Left hindlimb (tissue), 1 donor: Measurements from ENCODE around the gene MBD5.

Source experiments
- DNase-seq: peaks from one replicate; pipeline ENCODE4 v3.0.0-alpha.2; 2018

The MBD5 gene

DNA sequence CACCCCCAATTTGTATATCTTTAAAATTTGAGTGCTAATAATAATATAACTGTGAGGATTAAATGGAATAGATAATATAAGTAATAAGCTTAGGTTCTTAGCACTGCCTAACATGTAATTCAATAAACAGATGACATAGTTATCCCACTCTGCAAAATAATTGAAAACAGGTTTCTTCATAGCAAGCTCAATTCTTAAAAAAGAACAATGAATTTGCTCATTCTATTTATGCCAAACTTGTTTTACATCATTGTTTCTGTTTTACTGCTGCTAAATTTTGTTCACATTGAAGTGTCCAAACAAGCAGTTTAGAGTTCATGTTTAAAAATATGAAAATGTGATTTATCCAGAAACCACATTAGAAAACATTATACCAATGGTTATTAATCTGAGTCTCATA, 217.0 kb downstream of the MBD5 start:
- DNase-seq, result no peak

DNA sequence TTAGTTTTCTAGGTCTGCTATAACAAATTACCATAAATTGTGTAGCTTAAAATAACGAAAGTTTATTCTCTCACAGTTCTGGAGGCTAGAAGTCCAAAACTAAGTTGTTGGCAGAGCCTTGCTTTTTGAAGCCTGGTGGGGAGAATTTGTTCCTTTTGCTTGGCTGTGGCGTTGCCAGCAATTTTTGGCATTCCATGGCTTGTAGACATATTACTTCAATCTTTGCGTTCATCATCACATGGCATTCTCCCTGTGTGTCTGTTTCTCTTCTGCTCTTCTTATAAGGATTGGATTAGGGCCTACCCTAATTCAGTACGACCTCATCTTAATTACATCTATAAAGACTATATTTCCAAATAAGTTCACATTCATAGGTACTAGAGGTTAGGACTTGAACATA, 217.7 kb downstream of the MBD5 start:
- DNase-seq, result no peak

DNA sequence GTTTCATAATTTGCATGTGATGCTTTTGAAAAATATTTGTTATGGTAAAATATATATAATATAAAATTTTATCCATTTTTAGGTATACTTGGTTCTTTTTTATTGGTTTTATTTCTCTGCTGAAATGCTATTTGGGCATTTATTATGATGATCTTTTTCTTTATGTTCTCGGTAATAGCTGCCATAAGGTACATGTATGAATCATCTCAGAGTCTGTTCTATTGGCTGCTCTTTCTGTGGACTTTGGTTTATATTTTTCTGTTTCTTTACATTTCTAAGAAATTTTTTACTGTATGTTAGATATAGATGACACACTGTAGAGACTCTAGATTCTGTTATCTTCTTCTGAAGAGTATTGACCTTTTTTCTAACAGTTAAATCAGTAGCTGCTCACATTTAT, 219.9 kb downstream of the MBD5 start:
- no peak for DNase-seq

DNA sequence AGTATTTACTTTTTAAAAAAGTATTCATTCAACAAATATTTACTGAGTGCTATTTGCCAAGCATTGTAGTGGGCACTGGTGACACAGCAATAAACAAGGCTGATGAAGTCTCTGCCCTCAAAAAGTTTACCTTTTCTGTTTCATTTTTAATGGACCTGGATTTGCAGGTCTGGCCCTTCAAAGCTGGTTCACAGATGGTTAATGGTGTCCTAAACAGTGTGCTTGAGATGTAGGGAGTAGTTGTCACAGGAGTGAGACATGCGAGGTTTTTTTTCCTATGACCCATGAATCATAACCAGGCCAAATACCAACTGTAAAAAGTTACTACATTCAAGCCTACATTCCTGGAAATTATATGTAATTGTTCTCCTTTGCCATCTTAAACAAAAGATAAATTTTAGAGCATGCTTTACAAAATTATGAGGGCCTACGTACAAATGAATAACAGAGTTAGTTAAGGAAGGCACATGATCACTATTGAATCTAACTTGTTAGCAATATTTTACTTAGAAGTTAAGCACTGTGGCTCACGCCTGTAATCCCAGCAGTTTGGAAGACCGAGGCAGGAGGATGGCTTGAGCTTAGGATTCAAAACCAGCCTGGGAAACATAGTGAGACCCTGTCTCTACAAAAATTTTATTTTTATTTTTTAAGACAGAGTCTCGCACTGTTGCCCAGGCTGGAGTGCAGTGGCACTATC, 223.9 kb downstream of the MBD5 start:
- no peak for DNase-seq

DNA sequence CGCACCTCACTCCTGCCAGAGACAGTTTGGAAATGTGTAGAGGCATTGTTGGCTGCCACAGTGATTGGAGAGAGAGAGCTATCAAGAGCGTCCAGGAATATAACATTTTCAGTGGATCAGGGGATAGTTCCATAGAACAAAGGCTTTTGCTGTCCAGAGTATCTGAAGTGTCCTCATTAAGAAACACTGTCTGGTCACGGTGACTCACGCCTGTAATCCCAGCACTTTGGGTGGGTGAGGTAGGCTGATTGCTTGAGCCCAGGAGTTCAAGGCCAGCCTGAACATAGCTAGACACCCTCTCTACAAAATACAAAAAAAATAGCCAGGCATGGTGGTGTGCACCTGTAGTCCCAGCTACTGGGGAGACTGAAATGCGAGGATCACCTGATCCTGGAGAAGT, 231.1 kb downstream of the MBD5 start:
- DNase-seq, result no peak

DNA sequence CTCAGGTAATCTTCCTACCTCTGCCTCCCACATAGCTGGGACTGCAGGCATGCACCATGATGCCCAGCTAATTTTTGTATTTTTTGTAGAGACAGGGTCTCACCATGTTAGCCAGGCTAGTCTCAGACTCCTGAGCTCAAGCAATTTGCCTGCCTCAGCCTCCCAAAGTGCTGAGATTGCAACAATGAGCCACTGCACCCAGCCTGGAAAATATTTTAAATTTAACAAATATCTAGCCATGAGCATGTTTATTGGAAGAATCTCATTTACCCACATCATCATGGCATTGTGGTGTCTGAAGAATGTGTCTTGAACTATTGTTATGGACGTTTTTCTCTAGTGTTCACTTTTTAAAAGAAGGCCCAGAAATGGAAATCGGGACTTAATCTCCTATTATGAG, 231.8 kb downstream of the MBD5 start:
- DNase-seq, result no peak

DNA sequence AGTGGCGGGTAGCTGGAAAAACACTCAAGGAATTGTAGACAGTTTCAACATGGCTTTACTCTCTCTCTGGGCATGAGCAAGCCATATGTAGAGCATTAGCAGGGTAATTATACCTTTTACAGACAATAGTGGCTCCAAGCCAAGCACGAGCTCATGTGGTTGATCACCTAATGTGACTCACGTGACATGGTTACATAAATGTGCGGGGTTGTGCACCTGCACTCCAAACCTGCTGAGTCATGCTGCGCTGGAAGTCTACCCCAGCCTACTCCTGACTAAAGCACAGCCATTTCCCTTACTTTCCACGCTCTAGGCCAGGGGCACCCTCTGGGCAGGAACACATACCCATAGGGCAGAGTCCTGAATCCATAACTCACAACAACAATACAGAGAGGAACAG, 232.8 kb downstream of the MBD5 start:
- no peak for DNase-seq

DNA sequence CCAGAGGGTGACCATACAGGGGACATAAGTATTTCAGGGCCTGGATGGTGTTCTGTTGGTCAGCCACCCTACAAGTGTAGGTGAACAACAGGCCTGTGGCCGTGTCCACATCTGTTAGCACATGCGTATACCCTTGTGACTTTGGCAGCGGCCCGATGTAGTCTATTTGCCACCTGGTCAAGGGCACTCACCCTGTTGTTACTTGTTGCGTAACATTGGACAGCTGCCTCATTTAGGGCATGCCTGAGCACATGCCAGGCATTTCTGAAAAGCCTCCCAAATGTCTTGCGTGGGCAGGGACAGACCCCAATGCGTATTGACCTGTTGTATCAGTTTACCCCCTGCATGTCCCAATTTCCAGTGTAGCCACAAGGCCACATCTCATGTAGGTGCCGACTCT, 235.0 kb downstream of the MBD5 start:
- no peak for DNase-seq

DNA sequence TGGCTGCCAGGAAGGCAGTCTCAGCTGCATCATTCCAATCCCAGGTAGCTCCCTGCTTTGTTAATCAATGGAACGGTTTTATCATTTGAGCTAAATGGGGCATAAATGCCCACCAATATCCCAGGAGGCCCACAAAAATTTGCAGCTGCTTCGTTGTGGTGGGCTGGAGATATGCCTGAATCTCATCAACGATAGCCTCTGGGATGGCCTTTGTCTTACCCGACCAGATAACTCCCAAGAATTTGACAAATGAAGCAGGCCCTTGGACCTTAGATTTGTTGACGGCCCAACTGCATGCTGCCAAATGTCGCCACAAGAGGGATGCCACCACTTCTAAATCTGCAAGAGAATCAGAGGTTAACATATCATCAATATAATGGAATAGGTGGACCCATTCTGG, 236.4 kb downstream of the MBD5 start:
- no peak for DNase-seq

DNA sequence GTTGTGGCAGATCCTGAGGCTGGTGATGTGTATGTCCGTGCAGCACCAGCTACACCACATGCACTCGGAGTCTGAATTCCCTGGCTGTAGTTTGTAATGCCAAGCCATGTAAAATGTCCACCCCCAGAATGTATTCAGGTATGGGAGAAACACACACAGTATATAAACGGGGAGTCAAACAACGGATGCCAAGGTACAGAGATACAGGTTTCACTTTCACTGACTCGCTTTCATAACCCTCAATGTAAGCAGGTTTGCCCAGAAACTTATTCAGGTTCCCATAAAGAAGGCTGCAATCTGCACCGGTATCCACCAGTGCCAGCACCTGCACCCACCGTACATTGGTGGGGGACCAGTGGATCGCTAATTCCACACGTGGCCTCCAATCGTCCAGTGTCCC, 237.2 kb downstream of the MBD5 start:
- DNase-seq, result no peak

DNA sequence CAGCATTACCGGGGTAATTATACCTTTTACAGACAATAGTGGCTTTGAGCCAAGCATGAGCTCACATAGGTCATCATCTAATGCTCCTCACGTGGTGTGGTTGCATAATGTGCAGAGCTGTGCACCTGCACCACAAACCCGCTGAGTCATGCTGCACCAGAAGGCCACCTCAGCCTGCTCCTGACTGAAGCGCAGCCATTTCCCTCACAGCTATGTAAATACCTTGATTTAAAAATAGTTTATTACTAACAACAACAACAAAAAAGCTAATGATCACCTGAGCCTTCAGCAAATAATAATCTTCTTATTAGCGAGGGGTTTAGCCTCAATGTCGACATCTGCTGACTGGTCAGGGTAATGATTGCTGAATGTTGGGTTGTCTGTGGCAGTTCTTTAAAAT, 238.8 kb downstream of the MBD5 start:
- DNase-seq, result no peak

DNA sequence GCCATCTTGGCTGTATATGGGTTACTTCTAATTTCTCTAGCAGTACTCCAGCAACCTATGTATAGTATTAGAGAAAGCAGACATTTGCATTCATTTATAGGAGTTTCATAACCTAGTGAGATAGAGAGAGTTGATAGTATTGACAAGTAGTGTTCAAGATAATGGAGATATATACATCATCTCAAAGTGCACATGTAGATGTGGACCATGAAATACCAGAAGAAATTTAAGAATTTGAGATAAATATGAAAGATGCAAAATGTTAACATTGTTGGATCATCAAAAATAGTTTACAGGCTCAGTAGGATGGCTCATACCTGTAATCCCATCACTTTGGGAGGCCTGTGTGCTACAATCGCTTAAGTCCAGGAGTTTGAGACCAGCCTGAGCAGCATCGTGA, 243.0 kb downstream of the MBD5 start:
- no peak for DNase-seq

DNA sequence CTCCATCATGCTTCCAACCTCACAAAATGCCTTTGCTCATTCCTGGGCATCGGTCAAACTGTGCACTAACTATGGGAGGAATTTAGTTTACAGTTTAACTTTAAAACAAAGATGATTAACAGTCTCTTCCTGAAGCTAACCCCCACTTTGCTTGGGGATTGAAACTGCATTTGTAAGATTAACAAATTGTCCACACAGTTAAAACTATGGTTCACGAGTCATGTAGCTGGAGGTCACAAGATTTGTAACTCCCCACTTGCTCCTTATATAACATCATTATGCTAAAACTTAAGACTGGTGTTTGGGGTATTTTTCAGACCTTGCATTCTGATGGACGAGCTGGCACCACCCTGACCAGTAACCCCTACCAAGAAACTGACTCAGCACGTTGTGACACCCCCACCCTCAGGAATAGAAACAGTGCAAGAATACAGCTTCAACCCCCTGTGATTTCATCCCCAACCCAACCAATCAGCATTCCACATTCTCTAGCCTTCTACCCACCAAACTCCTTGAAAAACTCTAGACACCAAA, 252.3 kb downstream of the MBD5 start:
- DNase-seq, result no peak

DNA sequence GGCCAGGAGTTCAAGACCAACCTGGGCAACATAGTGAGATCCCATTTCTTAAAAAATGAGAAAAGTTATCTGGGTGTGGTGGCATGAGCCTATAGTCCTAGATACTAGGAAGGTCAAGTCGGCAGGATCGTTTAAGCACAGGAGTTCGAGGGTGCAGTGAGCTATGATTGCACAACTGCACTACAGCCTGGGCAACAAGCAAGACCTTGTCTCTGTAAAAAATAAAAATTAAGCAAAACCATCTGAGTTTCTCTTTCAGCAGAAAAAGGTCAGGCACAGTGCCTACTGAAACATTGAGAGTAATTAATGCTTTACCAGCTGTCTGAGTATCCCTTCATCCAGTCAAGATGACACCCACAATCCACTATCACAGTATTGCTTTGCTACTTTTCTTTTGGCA, 258.3 kb downstream of the MBD5 start:
- DNase-seq, result no peak

DNA sequence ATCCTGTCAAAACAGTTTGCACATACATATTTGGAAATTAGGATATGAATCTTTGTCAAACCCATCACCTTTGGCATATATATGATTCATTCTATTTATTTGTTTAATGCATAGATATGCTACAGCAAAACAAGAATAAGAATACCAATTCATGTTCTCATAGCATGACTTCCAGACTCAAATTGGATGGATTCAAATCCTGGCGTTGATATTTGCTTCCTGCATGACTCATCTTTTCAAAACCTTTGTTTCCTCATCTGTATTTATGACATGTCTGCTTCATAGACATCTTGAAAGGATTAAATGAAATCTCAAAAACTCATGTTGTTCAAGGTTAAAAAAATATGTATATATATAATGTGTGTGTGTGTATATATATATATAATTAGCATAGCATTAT, 261.3 kb downstream of the MBD5 start:
- DNase-seq, result no peak

DNA sequence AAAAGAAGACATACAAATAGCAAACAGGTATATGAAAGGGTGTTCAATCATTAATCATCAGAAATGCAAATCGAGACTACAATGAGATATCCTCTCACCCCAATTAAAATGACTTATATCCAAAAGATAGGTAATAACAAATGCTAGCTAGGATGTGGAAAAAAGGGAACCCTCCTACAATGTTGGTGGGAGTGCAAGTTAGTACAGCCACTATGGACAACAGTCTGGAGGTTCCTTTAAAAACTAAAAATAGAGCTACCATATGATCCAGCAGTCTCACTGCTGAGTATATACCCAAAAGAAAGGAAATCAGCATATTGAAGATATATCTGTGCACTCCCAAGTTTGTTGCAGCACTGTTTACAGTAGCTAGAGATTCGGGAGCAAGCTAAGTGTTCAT, 271.5 kb downstream of the MBD5 start:
- no peak for DNase-seq

DNA sequence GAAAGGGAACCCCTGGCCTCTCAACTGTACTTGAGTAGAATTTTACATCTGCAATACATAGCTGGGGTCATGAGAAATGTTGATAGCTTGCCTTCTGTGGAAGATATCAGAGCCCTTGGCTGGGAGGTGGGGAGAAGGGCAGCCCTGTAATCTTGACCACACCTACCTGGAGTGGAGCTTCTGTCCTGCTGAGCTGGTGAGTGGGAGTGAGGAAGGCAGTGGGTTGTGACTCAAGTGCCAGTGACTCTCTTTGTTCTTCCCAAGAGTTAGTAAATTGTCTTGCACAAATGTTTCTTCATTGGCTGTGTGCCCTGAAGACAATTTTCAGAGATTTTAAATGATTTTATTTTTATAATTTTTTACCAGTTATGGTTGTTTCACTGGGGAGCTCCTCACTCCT, 277.3 kb downstream of the MBD5 start:
- no peak for DNase-seq

DNA sequence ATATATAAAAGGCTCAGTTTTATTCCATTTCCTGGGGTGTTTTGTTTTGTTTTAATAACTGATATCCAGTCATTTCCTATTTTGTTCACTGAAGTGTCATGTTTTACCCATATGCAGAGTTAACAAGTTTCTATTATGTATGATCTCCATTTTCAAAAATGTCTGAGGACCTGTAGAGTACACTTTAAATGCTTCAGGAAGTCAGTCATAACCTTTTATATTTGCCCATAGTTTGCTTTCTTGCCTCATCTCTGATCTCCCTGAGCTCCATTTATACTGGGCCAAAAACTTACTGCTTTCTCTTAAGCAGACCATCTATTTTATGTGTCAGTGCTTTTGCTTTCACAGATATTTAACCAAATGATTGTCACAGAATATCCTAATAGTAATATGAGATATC, 278.7 kb downstream of the MBD5 start:
- no peak for DNase-seq

DNA sequence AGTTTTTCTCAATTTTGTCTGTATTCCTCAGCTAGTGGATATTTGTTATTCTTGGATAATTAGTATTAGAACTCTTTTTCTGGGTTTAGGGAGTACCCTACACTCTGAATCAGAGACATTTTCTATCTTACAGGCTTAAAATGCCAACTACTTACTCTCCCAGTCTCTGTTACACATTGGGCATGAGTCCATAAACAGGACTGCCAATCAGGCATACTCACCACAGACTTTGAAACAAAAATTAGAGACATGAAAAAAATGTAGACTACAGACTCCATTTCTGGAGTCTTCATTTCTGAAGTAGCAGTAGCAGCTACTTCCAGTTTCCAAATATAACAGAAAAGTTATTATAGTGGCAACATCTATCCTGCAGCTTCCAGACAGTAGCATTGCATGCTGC, 279.7 kb downstream of the MBD5 start:
- DNase-seq, result no peak

DNA sequence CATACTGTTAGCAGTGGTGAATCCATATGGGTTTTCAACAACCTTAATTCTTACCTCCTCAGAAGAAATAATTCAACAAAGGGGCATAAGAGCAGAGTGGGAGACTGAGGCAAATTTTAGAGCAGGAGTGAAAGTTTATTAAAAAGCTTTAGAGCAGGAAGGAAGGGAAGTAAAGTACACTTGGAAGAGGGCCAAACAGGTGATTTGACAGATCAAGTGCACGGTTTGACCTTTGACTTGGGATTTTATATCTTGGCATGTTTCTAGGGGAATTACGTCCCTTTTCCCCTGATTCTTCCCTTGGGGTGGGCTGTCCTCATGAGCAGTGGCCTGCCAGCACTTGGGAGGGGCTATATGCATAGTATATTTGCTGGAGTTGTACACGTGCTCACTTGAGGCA, 280.5 kb downstream of the MBD5 start:
- no peak for DNase-seq

DNA sequence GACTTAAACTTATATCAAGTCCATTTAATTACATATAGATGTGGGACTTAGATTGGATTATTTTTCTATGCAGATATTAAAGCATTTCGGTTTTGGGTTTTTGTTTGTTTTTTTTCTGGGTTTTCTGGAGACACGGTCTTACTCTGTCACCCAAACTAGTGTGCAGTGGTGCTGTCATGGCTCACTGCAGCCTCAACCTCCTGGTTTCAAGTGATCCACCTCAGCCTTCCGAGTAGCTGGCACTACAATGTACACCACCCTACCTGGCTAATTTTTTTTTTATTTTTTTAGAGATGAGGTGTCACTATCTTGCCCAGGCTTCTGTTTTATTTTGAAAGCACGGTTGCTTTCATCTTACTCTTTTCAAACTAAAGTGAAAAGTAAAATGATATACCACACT, 281.6 kb downstream of the MBD5 start:
- DNase-seq, result no peak

DNA sequence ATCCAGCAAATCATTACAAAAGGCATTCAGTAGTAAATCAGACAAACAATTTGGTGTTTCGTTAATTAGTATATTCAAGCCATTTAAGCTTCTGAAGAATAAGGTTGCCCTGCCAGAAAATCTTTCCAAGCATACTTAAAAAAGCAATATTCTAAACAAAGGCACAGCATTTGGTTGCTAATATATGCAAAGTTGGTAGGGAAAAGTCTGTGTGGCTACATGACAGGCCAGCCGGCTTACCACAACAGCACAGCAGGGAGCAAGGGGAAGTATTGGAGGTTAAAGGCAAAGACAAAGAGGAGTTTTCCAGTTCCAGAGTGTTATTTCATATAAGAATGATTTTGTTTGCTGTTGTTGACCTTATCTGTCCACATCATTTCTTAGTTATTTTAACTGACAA, 282.3 kb downstream of the MBD5 start:
- no peak for DNase-seq

DNA sequence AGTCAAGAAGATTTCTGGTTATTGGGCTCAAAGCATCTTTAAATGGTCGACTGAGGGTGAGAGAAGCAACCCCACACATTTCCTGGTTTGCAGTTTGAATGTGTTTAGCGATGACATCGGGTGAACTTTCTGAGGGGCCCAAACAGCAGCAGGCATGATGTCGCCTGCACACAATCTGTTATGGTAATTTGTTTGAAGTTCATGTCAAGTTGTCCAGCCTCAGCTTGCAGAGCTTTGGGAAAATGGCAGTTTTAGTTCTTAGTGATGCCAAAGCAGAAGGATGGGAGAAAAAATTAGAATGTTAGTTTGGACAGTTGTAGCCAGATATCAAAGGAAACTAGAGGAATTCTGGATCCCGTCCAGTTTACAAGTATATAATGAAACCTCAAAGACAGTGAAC, 284.6 kb downstream of the MBD5 start:
- DNase-seq, result no peak

DNA sequence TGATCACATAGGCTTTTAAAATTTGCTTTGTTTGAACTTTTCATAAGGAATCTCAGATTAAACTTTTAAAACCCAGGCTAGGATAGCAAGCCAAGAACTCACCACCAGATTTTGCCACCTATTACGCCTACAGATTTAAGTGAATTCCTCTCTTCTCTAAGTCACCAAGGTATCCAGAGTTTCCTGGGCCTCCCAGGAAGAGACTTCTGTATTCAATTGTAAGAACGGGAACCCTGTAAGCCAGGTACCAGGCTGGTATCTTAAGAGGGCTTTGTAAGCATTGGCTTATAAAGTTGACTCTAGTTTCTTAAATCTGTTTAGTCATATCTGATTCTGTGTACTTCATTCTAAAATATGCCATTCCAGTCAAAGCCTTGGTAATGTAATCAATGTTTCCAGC, 285.1 kb downstream of the MBD5 start:
- no peak for DNase-seq

DNA sequence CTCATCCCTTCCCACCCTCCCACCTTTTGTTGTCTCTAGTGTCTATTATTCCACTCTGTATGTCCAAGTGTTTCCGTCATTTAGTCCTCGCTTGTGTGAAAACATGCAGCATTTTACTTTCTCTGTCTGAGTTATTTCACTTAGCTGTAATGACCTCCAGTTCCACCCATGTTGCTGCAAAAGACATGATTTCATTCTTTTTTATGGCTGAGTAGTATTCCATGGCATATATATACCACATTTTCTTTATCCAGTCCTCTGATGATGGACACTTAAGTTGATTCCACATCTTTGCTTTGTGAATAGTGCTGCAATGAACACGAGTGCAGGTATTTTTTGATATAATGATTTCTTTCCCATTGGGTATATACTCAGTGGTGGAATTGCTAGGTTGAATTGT, 296.7 kb downstream of the MBD5 start:
- DNase-seq, result no peak

DNA sequence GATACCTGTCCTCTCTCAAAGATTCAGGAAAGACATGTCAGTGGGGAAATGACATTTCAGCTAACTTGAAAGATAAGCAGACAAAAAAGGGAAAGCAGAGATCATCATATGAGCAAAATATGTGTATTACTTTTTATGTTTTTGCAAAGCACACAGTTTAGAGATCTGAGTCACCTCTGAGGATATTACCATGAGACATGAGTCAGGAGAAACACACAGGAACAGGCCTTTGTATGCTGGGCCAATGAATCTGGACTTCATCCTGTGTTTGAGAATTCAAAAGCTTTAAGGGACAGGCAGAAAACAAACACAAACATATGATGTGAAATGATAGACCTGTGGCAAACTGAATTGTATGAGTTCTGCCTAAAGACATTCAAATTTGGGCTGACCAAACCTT, 317.6 kb downstream of the MBD5 start:
- no peak for DNase-seq
